ENCODE results near the gene CASZ1. TPM values are rescaled to one million over a fixed set of nuclear protein-coding genes. Genes with fewer than 3 reads are reported as not detected.

The CASZ1 gene
- total RNA-seq, 1 donor from 2014 or later, result 4.8 TPM

GRCh38 chr1:10712568-10713362 is 83.7 kb downstream of the CASZ1 start:
- DNase-seq (ENCODE audit: low spot score) (no peak), ATAC-seq (no peak)

- ATAC-seq, result no peak
- no peak for DNase-seq (ENCODE audit: low spot score)
These were observed 86.0 kb downstream of the CASZ1 start for GRCh38 chr1:10710489-10710888.

- no peak for DNase-seq (ENCODE audit: low spot score)
- no peak for ATAC-seq
These were observed 86.8 kb downstream of the CASZ1 start for GRCh38 chr1:10709646-10710045.

- ATAC-seq (no peak), DNase-seq (ENCODE audit: low spot score) (no peak)
These were observed 87.3 kb downstream of the CASZ1 start for GRCh38 chr1:10709165-10709564.

- DNase-seq (ENCODE audit: low spot score), result no peak
- no peak for ATAC-seq
These were observed 87.7 kb downstream of the CASZ1 start for GRCh38 chr1:10708757-10709156.

GRCh38 chr1:10707208-10707607 is 89.2 kb downstream of the CASZ1 start:
- DNase-seq (ENCODE audit: low spot score) (no peak), ATAC-seq (no peak)

GRCh38 chr1:10706376-10706913 is 90.0 kb downstream of the CASZ1 start:
- DNase-seq (ENCODE audit: low spot score) (no peak), ATAC-seq (no peak)

GRCh38 chr1:10705953-10706352 is 90.5 kb downstream of the CASZ1 start:
- DNase-seq (ENCODE audit: low spot score), result no peak
- ATAC-seq, result no peak

- DNase-seq (ENCODE audit: low spot score), result no peak
- ATAC-seq, result peak; percentile 19
These were observed 92.0 kb downstream of the CASZ1 start for GRCh38 chr1:10704368-10704882.

GRCh38 chr1:10703702-10704101 is 92.7 kb downstream of the CASZ1 start:
- ATAC-seq (no peak), DNase-seq (ENCODE audit: low spot score) (no peak)

- ATAC-seq, result no peak
- no peak for DNase-seq (ENCODE audit: low spot score)
These were observed 95.3 kb downstream of the CASZ1 start for GRCh38 chr1:10701145-10701544.

GRCh38 chr1:10699470-10699835 is 97.0 kb downstream of the CASZ1 start:
- no peak for ATAC-seq

GRCh38 chr1:10698726-10699469 is 97.5 kb downstream of the CASZ1 start:
- ATAC-seq (no peak), DNase-seq (ENCODE audit: low spot score) (no peak)

More at GRCh38 chr1:10699470-10699835, 97.0 kb downstream of the CASZ1 start:
- no peak for DNase-seq (ENCODE audit: low spot score)

GRCh38 chr1:10697621-10698160 is 98.8 kb downstream of the CASZ1 start:
- ATAC-seq, result no peak
- no peak for DNase-seq (ENCODE audit: low spot score)

GRCh38 chr1:10696977-10697376 is 99.5 kb downstream of the CASZ1 start:
- DNase-seq (ENCODE audit: low spot score) (no peak), ATAC-seq (no peak)

- peak; percentile 93 for DNase-seq (ENCODE audit: low spot score)
- peak; percentile 88 for ATAC-seq
These were observed 101.5 kb downstream of the CASZ1 start for GRCh38 chr1:10694633-10695627.

- DNase-seq (ENCODE audit: low spot score), result no peak
- ATAC-seq, result no peak
These were observed 102.2 kb downstream of the CASZ1 start for GRCh38 chr1:10694274-10694632.

- no peak for DNase-seq (ENCODE audit: low spot score)
- peak; percentile 14 for ATAC-seq
These were observed 102.8 kb downstream of the CASZ1 start for GRCh38 chr1:10693497-10694273.

- ATAC-seq (no peak), DNase-seq (ENCODE audit: low spot score) (no peak)
These were observed 103.3 kb downstream of the CASZ1 start for GRCh38 chr1:10693152-10693496.
